ENCODE data around the gene RBM14.
"Not testable (repeated sequence)": the region's sequence is repeated elsewhere in the genome, so short reads cannot be mapped to it uniquely, and the experiment has no call there.

Gene RBM14

GRCh38 chr11:66595245-66595904 lies 21.1 kb upstream of the RBM14 start:
- DNase-seq (ENCODE audit: low spot score) = peak; percentile 89

GRCh38 chr11:66598993-66599392 lies 17.4 kb upstream of the RBM14 start:
- no peak for DNase-seq (ENCODE audit: low spot score)

- no peak for DNase-seq (ENCODE audit: low spot score)
Measured at GRCh38 chr11:66600219-66600618, 16.2 kb upstream of the RBM14 start.

- DNase-seq (ENCODE audit: low spot score) = no peak
Measured at GRCh38 chr11:66600631-66601233, 15.7 kb upstream of the RBM14 start.

GRCh38 chr11:66603072-66603471 lies 13.4 kb upstream of the RBM14 start:
- DNase-seq (ENCODE audit: low spot score) = no peak

- peak; percentile 90 for DNase-seq (ENCODE audit: low spot score)
Measured at GRCh38 chr11:66604155-66604554, 12.3 kb upstream of the RBM14 start.

- not testable (repeated sequence) for DNase-seq (ENCODE audit: low spot score)
Measured at GRCh38 chr11:66606608-66607007, 9.8 kb upstream of the RBM14 start.

GRCh38 chr11:66607126-66607834 lies 9.2 kb upstream of the RBM14 start:
- no peak for DNase-seq (ENCODE audit: low spot score)

- no peak for DNase-seq (ENCODE audit: low spot score)
Measured at GRCh38 chr11:66609721-66610617, 6.5 kb upstream of the RBM14 start.

GRCh38 chr11:66612458-66612857 lies 4.0 kb upstream of the RBM14 start:
- DNase-seq (ENCODE audit: low spot score) = no peak

GRCh38 chr11:66614073-66614472 lies 2.4 kb upstream of the RBM14 start:
- no peak for DNase-seq (ENCODE audit: low spot score)

GRCh38 chr11:66617155-66617834 lies 865 bp downstream of the RBM14 start:
- DNase-seq (ENCODE audit: low spot score) = no peak

GRCh38 chr11:66619080-66619554 lies 2.7 kb downstream of the RBM14 start:
- DNase-seq (ENCODE audit: low spot score) = peak; percentile 31

- DNase-seq (ENCODE audit: low spot score) = no peak
Measured at GRCh38 chr11:66624450-66624849, 8.0 kb downstream of the RBM14 start.

GRCh38 chr11:66625041-66625751 lies 8.8 kb downstream of the RBM14 start:
- no peak for DNase-seq (ENCODE audit: low spot score)

- DNase-seq (ENCODE audit: low spot score) = no peak
Measured at GRCh38 chr11:66625752-66626149, 9.3 kb downstream of the RBM14 start.

GRCh38 chr11:66626382-66626781 lies 10.0 kb downstream of the RBM14 start:
- DNase-seq (ENCODE audit: low spot score) = no peak

GRCh38 chr11:66626926-66627325 lies 10.5 kb downstream of the RBM14 start:
- no peak for DNase-seq (ENCODE audit: low spot score)

- no peak for DNase-seq (ENCODE audit: low spot score)
Measured at GRCh38 chr11:66628061-66628603, 11.7 kb downstream of the RBM14 start.

GRCh38 chr11:66629356-66629755 lies 12.9 kb downstream of the RBM14 start:
- no peak for DNase-seq (ENCODE audit: low spot score)

GRCh38 chr11:66631883-66632282 lies 15.5 kb downstream of the RBM14 start:
- no peak for DNase-seq (ENCODE audit: low spot score)

Measured in hematopoietic multipotent progenitor cell treated with erythropoietin and hydrocortisone succinate and interleukin-3 and kit ligand, for 17 days (in vitro differentiated cells).